Stimulated activated CD4-positive, alpha-beta T cell treated with anti-CD3 and anti-CD28 coated beads, Interleukin-15, amount 100 ng/mL, for 24 hours (primary cell): ENCODE data around the gene GMPPB.
"Not testable (repeated sequence)": the region's sequence is repeated elsewhere in the genome, so short reads cannot be mapped to it uniquely, and the experiment has no call there.

Experiments
- DNase-seq: peaks from one replicate; pipeline ENCODE4 v3.0.0-alpha.2; 2020

GMPPB gene

DNA sequence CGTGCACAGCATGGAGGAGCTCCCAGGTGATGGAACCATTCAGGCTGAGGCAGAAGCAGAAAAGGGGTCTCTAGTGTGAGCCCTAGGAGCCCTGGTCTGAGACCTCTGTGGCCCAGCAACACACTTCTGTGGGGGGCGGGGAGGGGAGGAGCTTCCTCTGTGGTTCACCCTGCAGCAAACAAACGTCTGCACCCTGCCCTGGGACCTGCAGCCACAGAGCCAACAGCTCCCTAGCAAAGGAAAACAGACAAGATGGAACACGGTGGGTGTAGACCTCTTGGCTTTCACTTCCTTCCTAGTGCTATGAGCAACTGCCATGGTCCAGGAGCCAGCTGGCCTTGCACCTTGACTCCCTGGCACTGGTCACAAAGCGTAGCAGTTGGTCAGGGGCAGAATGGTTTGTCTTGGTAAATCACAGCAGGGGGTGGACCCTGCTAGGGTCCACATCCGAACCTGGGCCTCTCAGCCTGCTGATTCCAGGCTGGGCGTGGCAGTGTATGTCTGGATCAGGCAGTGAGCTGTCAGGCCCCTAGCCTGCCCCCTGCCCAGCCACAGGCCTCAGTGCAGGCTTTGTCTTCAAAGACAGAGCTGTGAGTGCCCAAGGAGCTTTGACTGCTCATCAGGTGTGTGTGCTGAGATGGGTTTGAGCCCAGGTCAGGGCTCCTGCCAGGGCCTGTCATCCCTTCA is 11.0 kb downstream of the GMPPB start:
- DNase-seq, result no peak

- DNase-seq, result no peak
Observed at GRCh38 chr3:49712166-49712565, 11.6 kb downstream of the GMPPB start.

DNA sequence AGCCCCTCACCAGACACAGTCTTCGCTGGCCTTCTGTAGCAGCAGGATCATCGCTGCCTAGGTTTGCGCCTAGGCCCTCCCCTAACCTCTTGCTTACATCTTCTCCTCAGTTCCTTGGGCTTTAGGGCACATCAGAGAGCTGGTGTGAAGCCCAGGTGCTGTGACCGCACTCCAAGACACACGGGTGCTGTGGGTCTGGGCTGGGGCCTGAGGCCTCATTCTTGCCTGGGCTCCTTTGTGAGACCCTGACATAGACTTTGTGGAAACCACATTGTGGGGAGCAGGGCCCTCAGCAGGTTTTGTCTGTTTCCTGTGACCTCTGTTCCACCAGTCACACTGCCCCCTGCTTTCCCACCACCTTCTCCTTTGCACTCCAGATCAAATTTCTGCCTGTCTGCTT is 12.3 kb downstream of the GMPPB start:
- DNase-seq, result no peak

- DNase-seq, result no peak
Observed at GRCh38 chr3:49709852-49710251, 13.9 kb downstream of the GMPPB start.

DNA sequence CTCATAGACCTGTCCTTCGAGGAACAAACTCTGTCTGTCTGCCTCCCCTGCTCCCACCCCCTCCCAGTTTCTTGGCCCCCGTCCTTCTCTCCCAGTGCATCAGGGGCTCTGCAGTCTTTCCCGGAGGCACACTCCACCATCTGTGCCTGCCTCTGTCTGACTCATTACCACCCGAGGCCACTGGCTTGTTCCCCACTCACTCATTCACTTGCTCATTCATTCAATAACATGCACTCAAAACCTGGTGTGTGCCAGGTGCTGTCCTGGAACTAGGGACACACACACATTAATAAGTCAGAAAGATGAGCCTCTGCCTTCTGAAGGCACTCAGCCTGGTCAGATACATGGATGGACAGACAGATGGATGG is 16.7 kb downstream of the GMPPB start:
- no peak for DNase-seq

GRCh38 chr3:49706456-49707112 is 17.2 kb downstream of the GMPPB start:
- no peak for DNase-seq

GRCh38 chr3:49705390-49705960 is 18.3 kb downstream of the GMPPB start:
- no peak for DNase-seq

- no peak for DNase-seq
Observed at GRCh38 chr3:49704629-49705028, 19.1 kb downstream of the GMPPB start.

GRCh38 chr3:49703956-49704355 is 19.8 kb downstream of the GMPPB start:
- DNase-seq, result no peak

GRCh38 chr3:49703443-49703927 is 20.3 kb downstream of the GMPPB start:
- peak; percentile 72 for DNase-seq

- DNase-seq, result no peak
Observed at GRCh38 chr3:49702672-49703071, 21.1 kb downstream of the GMPPB start.

DNA sequence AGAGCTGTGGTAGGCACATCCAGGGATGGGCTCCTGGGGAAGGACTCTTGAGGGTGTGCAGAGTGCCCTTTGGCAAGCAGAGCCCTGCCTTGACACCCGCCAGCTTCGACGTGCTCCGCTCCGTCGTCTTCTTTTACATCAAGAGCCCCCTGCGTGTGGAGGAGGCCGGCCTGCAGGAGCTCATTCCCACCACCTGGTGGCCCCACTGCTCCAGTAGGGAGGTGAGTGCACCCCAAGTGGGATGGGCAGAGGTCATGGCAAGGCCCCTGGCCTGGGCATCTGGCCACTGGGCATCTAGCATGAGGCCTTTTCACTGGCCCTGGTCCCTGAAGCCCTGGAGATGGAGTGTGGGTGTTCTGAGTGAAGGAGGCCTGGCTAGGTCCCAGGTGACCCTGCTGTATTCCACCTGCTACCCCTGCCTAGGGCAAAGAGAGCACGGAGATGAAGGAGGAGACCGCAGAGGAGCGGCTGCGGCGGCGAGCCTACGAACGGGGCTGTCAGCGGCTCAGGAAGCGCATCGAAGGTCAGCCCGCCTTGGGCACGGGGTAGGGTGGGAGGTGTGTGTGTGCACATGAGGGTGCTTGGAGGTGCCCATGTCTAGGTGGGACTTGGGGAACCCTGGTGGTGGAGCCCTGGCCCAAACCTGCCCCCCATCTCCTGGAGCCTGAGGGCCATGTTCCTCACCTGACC is 22.2 kb downstream of the GMPPB start:
- DNase-seq, result no peak

GRCh38 chr3:49700453-49701128 is 23.2 kb downstream of the GMPPB start:
- DNase-seq, result no peak

- no peak for DNase-seq
Observed at GRCh38 chr3:49700014-49700413, 23.7 kb downstream of the GMPPB start.

- DNase-seq, result no peak
Observed at GRCh38 chr3:49699281-49699979, 24.3 kb downstream of the GMPPB start.

GRCh38 chr3:49695350-49696015 is 28.3 kb downstream of the GMPPB start:
- DNase-seq, result not testable (repeated sequence)

DNA sequence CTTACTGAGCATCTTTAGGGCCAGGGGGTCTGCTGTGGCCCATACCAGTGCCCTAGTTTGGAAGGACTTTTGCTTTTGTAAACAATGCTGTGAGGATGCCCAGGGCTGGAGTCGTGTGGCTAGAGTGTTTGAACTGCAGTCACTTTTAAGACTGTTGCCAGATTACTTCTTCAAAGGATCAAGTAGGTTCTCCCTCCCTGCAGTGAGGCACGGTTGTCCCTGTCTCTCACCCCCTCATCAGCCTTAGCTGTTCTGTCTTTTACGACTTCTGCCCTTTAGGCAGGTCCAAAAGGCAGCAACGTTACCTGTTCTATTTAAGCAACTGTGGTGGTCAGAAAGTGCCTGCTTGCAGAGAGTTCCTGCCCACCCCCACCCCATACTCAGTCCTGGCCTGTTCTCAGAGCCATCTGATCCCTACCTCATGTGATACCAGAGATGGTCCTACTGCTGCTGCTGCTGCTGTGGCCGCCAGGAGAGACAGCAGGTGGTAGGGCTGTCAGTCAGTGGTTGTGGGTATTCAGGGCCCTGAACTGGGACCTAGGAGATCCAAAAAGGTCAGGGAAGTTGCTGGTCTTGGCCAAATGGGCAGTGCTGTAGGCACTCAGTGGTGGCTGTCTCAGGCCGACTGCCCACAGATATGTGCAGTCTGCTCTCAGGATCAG is 29.2 kb downstream of the GMPPB start:
- not testable (repeated sequence) for DNase-seq

DNA sequence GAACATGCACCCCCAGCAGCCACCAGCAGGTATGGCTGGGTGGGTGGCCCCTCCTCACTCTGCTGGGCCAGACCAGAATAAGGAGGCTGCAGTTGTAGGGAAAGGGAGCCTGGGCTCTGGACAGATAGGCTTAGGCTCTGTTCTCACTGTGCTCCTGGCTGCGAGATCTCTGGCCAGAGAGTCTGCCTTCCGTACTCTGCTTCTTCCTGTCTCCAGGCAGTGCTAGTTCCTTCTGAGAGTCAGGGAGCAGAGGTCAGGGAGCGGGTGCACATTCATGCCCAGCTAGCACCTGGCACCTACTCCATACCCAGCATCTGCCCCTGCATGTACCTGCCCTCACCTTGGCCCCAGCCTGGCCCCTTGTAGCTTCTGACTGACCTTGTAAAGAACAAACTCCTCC is 32.3 kb downstream of the GMPPB start:
- not testable (repeated sequence) for DNase-seq

- DNase-seq, result not testable (repeated sequence)
Observed at GRCh38 chr3:49690856-49691255, 32.9 kb downstream of the GMPPB start.

- DNase-seq, result not testable (repeated sequence)
Observed at GRCh38 chr3:49689908-49690624, 33.7 kb downstream of the GMPPB start.
